ENCODE results near the gene SPPL2A.
"Not testable (repeated sequence)": the region's sequence is repeated elsewhere in the genome, so short reads cannot be mapped to it uniquely, and the experiment has no call there.

Gene SPPL2A

DNA sequence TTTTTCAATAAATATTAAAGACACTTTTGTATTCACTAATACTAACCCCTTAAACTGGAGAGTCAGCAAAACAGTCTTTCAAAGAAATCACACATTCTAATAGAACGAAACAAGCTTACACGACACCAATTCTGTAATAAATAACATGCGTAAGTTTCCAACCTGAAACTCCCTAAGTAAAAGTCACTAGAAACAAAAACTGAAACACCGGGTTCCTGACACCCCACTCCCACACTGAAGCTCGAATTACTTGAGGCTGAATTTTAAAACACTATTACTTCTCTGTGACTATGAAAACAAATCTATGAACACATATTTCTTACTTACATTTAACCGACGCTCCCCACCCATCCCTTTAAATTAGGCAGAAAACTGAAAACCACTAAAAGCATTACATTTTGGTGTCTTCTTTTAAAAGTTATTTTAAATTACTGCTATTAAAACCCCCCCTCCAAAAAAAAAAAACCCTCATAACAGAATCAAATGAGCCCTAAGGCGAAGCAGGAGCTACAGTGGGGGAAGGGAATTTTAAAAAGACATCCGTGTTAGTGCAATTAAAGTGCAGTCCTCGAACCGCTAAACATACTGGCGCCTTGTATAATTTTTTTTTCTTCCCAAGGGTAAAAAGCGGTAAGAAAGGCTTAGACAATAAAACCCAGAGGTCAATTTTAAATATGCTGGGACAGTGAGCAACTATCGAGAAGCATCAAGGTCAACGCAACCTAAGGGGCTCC is 878 bp downstream of the SPPL2A start:
- DNase-seq: peak; percentile 34

- no peak for DNase-seq
These were observed 6.7 kb downstream of the SPPL2A start for GRCh38 chr15:50758712-50759205.

DNA sequence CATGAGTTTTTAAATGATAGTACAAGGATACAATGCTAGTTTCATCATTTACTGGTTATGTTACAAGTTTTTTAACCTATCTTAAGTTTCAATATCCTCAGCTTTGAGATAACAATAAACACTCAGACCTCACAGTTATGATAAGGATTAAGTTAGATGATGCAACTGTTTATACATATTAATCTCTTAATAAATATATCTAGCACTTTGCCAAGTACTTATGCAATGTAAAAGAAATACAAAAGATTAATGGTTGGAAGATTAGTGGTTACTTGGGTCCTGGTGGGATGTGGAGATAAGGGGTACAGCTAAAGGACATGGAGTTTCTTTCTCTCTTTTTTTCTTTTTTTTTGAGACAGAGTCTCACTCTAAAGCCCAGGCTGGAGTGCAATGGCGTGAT is 12.0 kb downstream of the SPPL2A start:
- DNase-seq: no peak

DNA sequence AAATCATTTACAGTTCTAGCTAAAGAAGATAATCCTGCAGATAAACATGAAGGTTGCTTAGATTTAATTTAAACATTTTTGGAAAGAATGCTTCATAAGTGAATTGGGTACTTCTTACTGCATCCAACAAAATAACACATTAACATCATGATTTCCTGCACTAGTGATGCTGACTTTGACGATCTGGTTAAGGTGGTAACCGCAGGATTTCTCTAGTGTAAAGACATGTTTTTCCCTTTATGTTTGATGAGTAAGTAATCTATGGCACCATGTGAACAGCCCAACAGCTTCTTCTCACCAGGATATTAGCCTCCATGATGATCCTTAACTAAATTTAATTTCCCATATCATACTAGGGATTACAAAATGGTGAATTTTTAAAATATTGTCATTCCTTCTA is 14.1 kb downstream of the SPPL2A start:
- peak; percentile 46 for DNase-seq

DNA sequence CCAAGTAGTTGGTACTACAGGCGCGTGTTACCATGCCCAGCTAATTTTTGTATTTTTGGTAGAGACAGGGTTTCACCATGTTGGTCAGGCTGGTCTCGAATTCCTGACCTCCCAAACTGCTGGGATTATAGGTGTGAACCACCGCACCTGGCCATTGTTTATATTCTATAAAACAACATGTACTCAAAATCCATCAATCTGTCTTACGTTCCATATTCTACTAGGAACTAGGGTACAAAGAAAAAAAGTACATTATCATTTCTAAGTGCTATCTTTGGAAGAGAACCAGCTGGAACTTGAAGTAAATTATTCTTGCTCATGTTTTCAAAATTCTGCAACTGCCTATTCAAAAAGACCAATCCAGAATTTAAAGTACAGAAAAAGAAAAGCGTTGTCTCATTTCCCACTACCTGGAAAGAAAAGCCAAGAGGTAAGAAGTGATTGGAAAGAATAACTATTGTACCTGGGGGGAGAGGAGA is 15.2 kb downstream of the SPPL2A start:
- DNase-seq: no peak

DNA sequence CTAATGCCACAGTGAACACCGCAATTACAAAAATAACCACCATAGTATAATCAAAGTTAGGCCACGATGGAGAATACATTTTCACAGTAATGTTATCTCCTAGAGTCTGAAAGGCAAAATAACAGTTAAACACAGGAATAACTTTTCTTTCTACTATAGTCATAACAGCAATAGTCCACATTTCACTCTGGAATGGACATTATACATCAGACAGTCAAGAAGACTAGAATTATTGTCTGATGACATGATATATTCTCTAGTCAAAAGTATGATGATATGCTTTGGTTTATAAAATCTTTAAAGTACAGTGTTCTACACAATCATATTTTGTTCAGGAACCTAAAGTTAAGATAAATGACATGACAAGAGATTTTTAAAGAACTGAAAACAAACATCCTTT is 18.0 kb downstream of the SPPL2A start:
- DNase-seq: no peak

- DNase-seq: no peak
These were observed 20.9 kb downstream of the SPPL2A start for GRCh38 chr15:50744601-50745000.

DNA sequence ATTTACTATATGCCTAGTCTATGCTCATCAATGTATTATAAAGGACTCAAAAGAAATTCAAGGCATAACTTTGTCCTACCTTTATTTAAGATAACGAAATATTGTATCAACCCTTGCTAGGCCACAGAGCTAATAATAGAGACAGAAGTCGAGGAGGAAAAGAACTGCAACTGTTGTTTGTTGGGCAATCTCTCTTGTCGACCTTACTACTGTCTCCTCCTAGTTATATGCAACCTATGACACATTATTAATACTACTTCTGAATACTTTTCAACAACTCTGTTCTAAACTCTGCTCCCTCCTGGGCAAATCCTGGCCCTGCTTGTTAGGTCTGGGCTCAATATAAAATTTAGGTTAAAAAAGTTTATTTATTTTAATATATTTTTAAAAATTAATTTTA is 24.6 kb downstream of the SPPL2A start:
- no peak for DNase-seq

- DNase-seq: no peak
These were observed 28.7 kb downstream of the SPPL2A start for GRCh38 chr15:50736823-50737222.

GRCh38 chr15:50735156-50735555 is 30.4 kb downstream of the SPPL2A start:
- no peak for DNase-seq

- no peak for DNase-seq
These were observed 39.2 kb downstream of the SPPL2A start for GRCh38 chr15:50726315-50726714.

DNA sequence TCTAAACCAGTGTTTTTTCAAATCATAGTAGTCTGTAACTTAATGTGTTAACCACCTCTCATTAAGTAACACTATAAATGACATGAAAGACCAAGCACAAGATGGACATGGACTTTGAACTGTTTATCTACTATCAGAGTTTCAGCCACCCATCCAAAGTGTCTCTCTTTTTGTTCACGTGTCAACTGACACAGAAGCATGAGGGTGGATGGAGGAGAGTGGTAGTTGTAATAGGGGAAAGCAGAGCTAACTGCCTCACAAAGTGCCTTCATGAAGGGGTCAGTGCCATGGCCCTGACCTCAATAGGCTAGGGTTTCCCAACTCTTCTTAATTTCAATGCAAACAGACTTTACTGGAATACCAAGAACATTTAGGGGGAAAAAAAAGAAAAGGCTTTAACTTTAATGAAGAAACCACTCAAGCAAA is 46.8 kb downstream of the SPPL2A start:
- DNase-seq: no peak

DNA sequence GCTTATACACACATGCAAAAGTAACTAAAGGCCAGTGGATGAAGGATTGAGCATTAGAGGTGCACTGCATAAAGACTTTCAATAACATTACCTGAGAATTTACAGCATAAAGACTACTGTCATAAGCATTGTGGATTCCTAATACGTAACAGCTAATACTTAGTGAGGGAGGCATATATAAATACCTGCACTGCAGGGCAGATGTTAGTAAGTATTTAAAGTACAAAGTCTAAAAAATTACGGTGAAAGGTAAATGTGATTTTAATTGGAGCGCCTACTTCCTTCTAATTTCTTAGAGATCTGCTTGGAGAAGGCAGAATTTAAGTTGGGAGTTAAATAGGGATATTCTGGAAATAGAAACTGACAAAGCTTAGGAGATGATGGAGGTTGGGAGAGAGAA is 53.5 kb downstream of the SPPL2A start:
- DNase-seq: no peak

DNA sequence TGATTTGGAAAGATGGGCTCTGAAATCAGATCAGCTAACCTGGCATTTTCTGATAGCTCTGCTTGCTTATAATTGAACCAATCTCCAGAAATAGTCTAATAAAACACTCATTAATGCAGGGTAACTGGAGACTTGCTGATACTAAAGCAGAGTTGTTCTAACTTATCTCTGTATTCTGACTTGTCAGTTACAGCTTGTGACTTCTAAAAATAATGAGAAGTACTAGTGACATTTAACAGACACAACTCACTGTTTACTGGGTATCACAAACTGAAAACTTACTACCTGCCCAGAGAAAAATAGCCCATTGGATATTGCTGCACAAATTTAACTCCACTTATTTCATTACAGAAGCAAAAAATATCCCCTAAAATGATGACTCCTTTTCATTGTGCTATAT is 54.9 kb downstream of the SPPL2A start:
- no peak for DNase-seq

GRCh38 chr15:50707878-50708427 is 57.6 kb downstream of the SPPL2A start:
- no peak for DNase-seq

- no peak for DNase-seq
These were observed 62.7 kb downstream of the SPPL2A start for GRCh38 chr15:50702762-50703334.

DNA sequence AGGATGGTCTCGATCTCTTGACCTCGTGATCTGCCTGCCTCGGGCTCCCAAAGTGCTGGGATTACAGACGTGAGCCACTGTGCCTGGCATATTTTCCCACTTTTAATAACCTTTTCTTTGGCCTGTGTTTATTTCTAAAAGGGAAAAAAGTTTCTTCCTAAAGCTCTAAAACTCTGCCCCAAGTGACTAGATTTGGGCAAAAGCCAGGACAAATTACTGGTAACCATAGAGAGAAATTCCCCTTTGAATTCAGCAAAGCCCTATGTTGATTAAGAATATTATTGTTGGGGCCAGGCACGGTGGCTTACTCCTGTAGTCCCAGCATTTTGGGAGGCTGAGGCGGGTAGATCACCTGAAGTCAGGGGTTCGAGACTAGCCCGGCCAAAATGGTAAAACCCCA is 67.4 kb downstream of the SPPL2A start:
- no peak for DNase-seq

GRCh38 chr15:50697109-50697797 is 68.3 kb downstream of the SPPL2A start:
- DNase-seq: no peak

DNA sequence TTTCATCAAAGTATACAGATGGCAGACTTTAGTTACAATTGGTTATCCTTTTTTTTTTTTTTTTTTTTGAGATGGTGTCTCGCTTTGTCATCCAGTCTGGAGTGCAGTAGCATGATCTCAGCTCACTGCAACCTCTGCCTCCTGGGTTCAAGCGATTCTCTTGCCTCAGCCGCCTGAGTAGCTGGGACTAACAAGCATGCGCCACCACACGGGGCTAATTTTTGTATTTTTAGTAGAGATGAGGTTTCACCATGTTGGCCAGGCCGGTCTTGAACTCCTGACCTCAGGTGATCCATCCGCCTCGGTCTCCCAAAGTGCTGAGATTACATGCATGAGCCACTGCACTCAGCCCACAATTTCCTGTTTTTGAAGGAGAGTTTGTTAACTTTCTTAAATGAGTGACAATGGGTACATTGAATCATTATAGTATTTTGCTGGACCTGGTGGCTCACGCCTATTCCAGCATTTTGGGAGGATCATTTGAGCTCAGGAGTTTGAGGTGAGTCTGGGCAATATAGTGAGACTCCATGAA is 70.8 kb downstream of the SPPL2A start:
- not testable (repeated sequence) for DNase-seq

- no peak for DNase-seq
These were observed 78.1 kb downstream of the SPPL2A start for GRCh38 chr15:50687302-50687902.

GRCh38 chr15:50686469-50687301 is 78.8 kb downstream of the SPPL2A start, which contains the start of gene TRPM7:
TRPM7 (minus strand) TSS chr15:50686797; CDS start chr15:50686533, 264 bp downstream.
- DNase-seq: peak; percentile 84

DNA sequence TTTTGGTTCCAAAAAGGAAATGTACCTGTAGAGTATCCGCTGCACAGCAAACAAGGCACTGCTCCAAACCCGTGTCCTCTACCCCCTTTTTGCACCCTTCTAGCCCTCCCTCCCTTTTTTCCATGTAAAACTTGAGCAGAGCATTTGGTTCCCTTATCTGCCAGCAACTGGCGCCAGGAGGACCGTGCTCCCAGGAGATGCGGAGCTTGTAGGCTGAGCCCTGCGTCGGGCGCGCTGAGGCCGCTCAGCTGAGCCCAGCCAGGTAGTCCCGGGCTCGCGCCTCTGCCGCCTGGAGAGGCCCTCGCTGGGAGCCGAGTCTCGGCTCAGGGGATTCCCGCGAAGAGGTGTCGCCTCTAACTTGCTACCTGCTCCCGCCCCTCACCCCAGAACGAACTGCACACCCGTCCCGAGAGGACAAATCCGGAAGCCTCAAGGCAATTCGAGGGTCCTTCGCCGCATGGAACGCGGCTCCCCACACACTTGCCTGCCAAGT is 79.5 kb downstream of the SPPL2A start:
- DNase-seq: peak; percentile 79

Data from CD4-positive, alpha-beta T cell treated with Interleukin-4 for 4 hours (primary cell).